SK-N-MC (cell line): ENCODE results near the gene RASAL1.

Source experiments
- EZH2 ChIP-seq: fragments of 200-600 bp; sonication (generic); IDR thresholded peaks from one replicate; pipeline ENCODE4 v1.6.1; 2017; ENCODE audit warnings: antibody characterized with exemption
- POLR2AphosphoS5 ChIP-seq: IDR thresholded peaks from 2 replicates; pipeline ENCODE4 v1.6.1; 2012; ENCODE audit warnings: mild to moderate bottlenecking, low read depth, low read length, borderline replicate concordance

DNA sequence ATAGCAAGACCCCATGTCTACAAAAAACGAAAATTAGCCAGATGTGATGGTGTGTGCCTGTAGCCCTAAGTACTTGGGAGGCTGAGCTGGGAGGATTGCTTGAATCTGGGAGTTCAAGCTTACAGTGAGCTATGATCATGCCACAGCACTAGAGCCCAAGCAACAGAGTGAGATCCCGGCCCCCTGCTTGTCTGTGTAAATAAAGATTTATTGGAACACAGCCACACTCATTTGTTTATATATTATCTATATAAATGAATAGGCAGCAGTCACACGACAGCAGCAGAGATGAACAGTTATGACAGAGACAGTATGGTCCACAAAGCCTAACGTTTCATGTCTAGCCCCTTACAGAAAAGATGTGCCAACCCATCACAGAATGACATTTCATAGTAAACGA is 34.9 kb upstream of the RASAL1 start:
- TF ChIP-seq POLR2AphosphoS5 (no peak), EZH2 (no peak)
